DOHH2 (cell line): ENCODE data around the gene PALB2.
"Not testable (repeated sequence)": the region's sequence is repeated elsewhere in the genome, so short reads cannot be mapped to it uniquely, and the experiment has no call there.

ENCODE experiments used
- H3F3A ChIP-seq: fragments of 200-600 bp; sonication (generic), shearing (Covaris generic); 2 replicates; pipeline ENCODE4 v1.6.0; 2016; ENCODE audit warnings: antibody characterized with exemption, mild to moderate bottlenecking; ENCODE audit not compliant: control insufficient read depth, insufficient read depth
- H3K27ac ChIP-seq: fragments of 200-600 bp; sonication (generic); 2 replicates; pipeline ENCODE4 v1.5.1; 2014; ENCODE audit warnings: low read depth, mild to moderate bottlenecking, low read length, moderate library complexity
- H3K27me3 ChIP-seq: fragments of 200-600 bp; sonication (generic); 2 replicates; pipeline ENCODE4 v1.6.1; 2014; ENCODE audit warnings: mild to moderate bottlenecking, low read length, mixed read lengths; ENCODE audit not compliant: control insufficient read depth
- H3K36me3 ChIP-seq: fragments of 200-600 bp; sonication (generic); 2 replicates; pipeline ENCODE4 v1.6.1; 2014; ENCODE audit warnings: mild to moderate bottlenecking, low read length, moderate library complexity, mixed read lengths; ENCODE audit not compliant: control insufficient read depth
- H3K4me1 ChIP-seq: fragments of 200-600 bp; sonication (generic); 2 replicates; pipeline ENCODE4 v1.6.1; 2014; ENCODE audit warnings: mild to moderate bottlenecking, low read length, mixed read lengths; ENCODE audit not compliant: control insufficient read depth
- H3K4me2 ChIP-seq: fragments of 200-600 bp; sonication (generic); 2 replicates; pipeline ENCODE4 v1.6.0; 2014; ENCODE audit warnings: mild to moderate bottlenecking, low read length, moderate library complexity
- H3K4me3 ChIP-seq: fragments of 200-600 bp; sonication (generic); 2 replicates; pipeline ENCODE4 v1.5.1; 2014; ENCODE audit warnings: mild to moderate bottlenecking, low read length, mixed read lengths
- H3K79me2 ChIP-seq: fragments of 200-600 bp; sonication (generic); 2 replicates; pipeline ENCODE4 v1.6.1; 2014; ENCODE audit warnings: mild to moderate bottlenecking, low read length, mixed read lengths; ENCODE audit not compliant: control insufficient read depth
- H3K9me2 ChIP-seq: fragments of 200-600 bp; sonication (generic); replicated peaks from 2 replicates; pipeline ENCODE4 v1.6.1; 2014; ENCODE audit warnings: mild to moderate bottlenecking, low read length, mixed read lengths; ENCODE audit not compliant: control insufficient read depth
- H3K9me3 ChIP-seq: fragments of 200-600 bp; sonication (generic); 2 replicates; pipeline ENCODE4 v1.6.1; 2014; ENCODE audit warnings: antibody characterized with exemption, low read length, mixed read lengths; ENCODE audit not compliant: control insufficient read depth, insufficient read depth
- H4K20me1 ChIP-seq: fragments of 200-600 bp; sonication (generic); 2 replicates; pipeline ENCODE4 v1.6.0; 2014; ENCODE audit warnings: low read depth, mild to moderate bottlenecking, antibody characterized with exemption, low read length, moderate library complexity; ENCODE audit not compliant: control insufficient read depth, insufficient read depth
- EZH2phosphoT487 ChIP-seq: fragments of 200-600 bp; sonication (generic); IDR thresholded peaks from 2 replicates; pipeline ENCODE4 v1.6.1; 2017; ENCODE audit warnings: borderline replicate concordance, mild to moderate bottlenecking, antibody characterized with exemption, low read length, moderate library complexity, mixed read lengths
- TF ChIP-seq, protein P1 (sequence below): fragments of 200-600 bp; sonication (generic); IDR thresholded peaks from one replicate; pipeline ENCODE4 v1.5.1; 2014; ENCODE audit warnings: antibody characterized with exemption, mild to moderate bottlenecking, low read depth, low read length; ENCODE audit not compliant: poor library complexity, severe bottlenecking

PALB2 gene

GRCh38 chr16:23624092-23624491 is 17.0 kb downstream of the PALB2 start:
- Histone ChIP-seq H3K27ac (no peak overlapping the region), H3K9me3 (no peaks in the 10 kb centered on the region), H3K4me1 (no peaks in the 10 kb centered on the region), H3K4me2 (no peak overlapping the region), H4K20me1 (no peaks in the 10 kb centered on the region), H3K27me3 (no peaks in the 10 kb centered on the region), H3F3A (no peaks in the 10 kb centered on the region), H3K36me3 (peaks cover 74% of the 10 kb centered on the region), H3K79me2 (0 out of 2 replicates have a peak, but pooled peaks cover 2% of the 10 kb centered on the region), H3K9me2 (no peaks in the 10 kb centered on the region), H3K4me3 (no peak overlapping the region)
- TF ChIP-seq, protein P1, sequence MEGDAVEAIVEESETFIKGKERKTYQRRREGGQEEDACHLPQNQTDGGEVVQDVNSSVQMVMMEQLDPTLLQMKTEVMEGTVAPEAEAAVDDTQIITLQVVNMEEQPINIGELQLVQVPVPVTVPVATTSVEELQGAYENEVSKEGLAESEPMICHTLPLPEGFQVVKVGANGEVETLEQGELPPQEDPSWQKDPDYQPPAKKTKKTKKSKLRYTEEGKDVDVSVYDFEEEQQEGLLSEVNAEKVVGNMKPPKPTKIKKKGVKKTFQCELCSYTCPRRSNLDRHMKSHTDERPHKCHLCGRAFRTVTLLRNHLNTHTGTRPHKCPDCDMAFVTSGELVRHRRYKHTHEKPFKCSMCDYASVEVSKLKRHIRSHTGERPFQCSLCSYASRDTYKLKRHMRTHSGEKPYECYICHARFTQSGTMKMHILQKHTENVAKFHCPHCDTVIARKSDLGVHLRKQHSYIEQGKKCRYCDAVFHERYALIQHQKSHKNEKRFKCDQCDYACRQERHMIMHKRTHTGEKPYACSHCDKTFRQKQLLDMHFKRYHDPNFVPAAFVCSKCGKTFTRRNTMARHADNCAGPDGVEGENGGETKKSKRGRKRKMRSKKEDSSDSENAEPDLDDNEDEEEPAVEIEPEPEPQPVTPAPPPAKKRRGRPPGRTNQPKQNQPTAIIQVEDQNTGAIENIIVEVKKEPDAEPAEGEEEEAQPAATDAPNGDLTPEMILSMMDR, result no peak
- TF ChIP-seq EZH2phosphoT487, result no peak

DNA sequence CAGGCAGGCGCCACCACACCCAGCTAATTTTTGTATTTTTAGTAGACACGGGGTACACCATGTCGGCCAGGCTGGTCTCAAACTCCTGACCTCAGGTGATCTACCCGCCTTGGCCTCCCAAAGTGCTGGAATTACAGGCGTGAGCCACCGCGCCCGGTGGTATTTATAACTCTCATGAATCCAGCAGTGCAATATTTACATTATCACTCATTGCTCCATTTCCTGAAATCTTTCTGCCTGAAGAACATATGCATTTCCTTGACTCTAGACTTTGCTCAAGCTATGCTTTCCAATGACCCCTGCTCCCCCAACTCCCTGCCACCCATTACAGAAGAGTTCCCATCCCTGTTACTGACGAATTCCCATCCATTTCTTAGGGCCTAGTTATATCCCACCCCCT is 25.3 kb downstream of the PALB2 start:
- H3K79me2 ChIP-seq, result no peaks in the 10 kb centered on the region
- H3K9me2 ChIP-seq, result no peaks in the 10 kb centered on the region
- peaks cover 43% of the 10 kb centered on the region for H3K36me3 ChIP-seq
- no peaks in the 10 kb centered on the region for H3F3A ChIP-seq
- no peak overlapping the region for H3K4me2 ChIP-seq
- no peak overlapping the region for H3K4me3 ChIP-seq
- H3K27me3 ChIP-seq, result no peaks in the 10 kb centered on the region
- no peak overlapping the region for H3K27ac ChIP-seq
- H3K9me3 ChIP-seq, result no peaks in the 10 kb centered on the region
- H4K20me1 ChIP-seq, result no peaks in the 10 kb centered on the region
- no peaks in the 10 kb centered on the region for H3K4me1 ChIP-seq
- TF ChIP-seq, protein P1, result no peak
- no peak for TF ChIP-seq EZH2phosphoT487

- no peaks in the 10 kb centered on the region for H3F3A ChIP-seq
- H3K27ac ChIP-seq, result no peak overlapping the region
- peaks cover 21% of the 10 kb centered on the region for H3K36me3 ChIP-seq
- no peaks in the 10 kb centered on the region for H3K79me2 ChIP-seq
- H4K20me1 ChIP-seq, result no peaks in the 10 kb centered on the region
- no peaks in the 10 kb centered on the region for H3K4me1 ChIP-seq
- H3K27me3 ChIP-seq, result no peaks in the 10 kb centered on the region
- H3K9me2 ChIP-seq, result no peaks in the 10 kb centered on the region
- no peaks in the 10 kb centered on the region for H3K9me3 ChIP-seq
- no peak overlapping the region for H3K4me2 ChIP-seq
- TF ChIP-seq, protein P1, result no peak
- no peak for TF ChIP-seq EZH2phosphoT487
- no peak overlapping the region for H3K4me3 ChIP-seq
Observed at GRCh38 chr16:23611936-23612335, 29.2 kb downstream of the PALB2 start.

DNA sequence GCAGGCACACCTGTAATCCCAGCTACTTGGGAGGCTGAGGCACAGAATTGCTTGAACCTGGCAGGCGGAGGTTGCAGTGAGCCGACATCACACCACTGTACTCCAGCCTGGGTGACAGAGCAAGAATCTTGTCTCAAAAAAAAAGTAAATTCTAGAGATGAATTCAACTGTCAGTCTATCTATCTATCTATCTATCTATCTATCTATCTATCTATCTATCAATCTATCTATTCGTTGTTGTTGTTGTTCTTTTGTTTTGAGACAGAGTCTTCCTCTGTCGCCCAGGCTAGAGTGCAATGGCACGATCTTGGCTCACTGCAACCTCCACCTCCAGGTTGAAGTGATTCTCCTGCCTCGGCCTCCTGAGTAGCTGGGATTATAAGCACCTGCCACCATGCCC is 30.2 kb downstream of the PALB2 start:
- peaks cover 15% of the 10 kb centered on the region for H3K36me3 ChIP-seq
- not testable (repeated sequence) for H3F3A ChIP-seq, H4K20me1 ChIP-seq, H3K4me1 ChIP-seq, H3K4me2 ChIP-seq, H3K9me2 ChIP-seq, H3K9me3 ChIP-seq, H3K79me2 ChIP-seq, H3K27ac ChIP-seq, H3K4me3 ChIP-seq, H3K27me3 ChIP-seq
